Panc1 (cell line): ENCODE data around the gene PDE11A. TPM values are rescaled to one million over a fixed set of nuclear protein-coding genes. Genes with fewer than 3 reads are reported as not detected.
"Not testable (repeated sequence)": the region's sequence is repeated elsewhere in the genome, so short reads cannot be mapped to it uniquely, and the experiment has no call there.

ENCODE experiments used
- ATAC-seq: fragments of 200-7000 bp; cut with Tn5 transposase; 2 replicates; pipeline ENCODE4 v1.9.1; 2020; ENCODE audit warnings: mild to moderate bottlenecking, moderate library complexity
- BruUV-seq: library from RNA; stranded (reverse); fragments of 400-500 nt; replicated peaks from 2 replicates; lab custom pipeline; 2021; lab: Mats Ljungman, UMichigan
- CTCF ChIA-PET: fragments of 300-600 bp; sonication (Branson Sonifier 250); formaldehyde crosslinking; loops from one replicate; lab custom pipeline; 2022; ENCODE audit warnings: antibody characterized with exemption; lab: Charles Lee
- POLR2A ChIA-PET: fragments of 300-600 bp; sonication (Branson Sonifier 250); formaldehyde crosslinking; loops from one replicate; lab custom pipeline; 2022; ENCODE audit warnings: antibody characterized with exemption; lab: Charles Lee
- DNase-seq: peaks from one replicate; pipeline ENCODE4 v3.0.0-alpha.2; 2010; ENCODE audit warnings: low read depth, low spot score
- H3K27ac ChIP-seq: 2 replicates; pipeline ENCODE4 v1.5.1; 2011; ENCODE audit warnings: mild to moderate bottlenecking, low read length, inconsistent platforms
- H3K27me3 ChIP-seq: fragments of 200-500 bp; sonication (Bioruptor generic); 2 replicates; pipeline ENCODE4 v1.6.0; 2014; ENCODE audit warnings: low read length, inconsistent platforms; ENCODE audit not compliant: control insufficient read depth, insufficient read depth
- H3K36me3 ChIP-seq: fragments of 200-500 bp; sonication (Bioruptor generic); 2 replicates; pipeline ENCODE4 v1.5.1; 2014; ENCODE audit warnings: inconsistent platforms, mild to moderate bottlenecking, low read length, moderate library complexity; ENCODE audit not compliant: control insufficient read depth, insufficient read depth
- H3K4me1 ChIP-seq: 2 replicates; pipeline ENCODE4 v1.5.1; 2011; ENCODE audit warnings: inconsistent platforms, mild to moderate bottlenecking, low read length, moderate library complexity; ENCODE audit not compliant: control insufficient read depth, insufficient read depth
- H3K4me3 ChIP-seq, 2 experiments: 2 replicates each; pipeline ENCODE4 v1.5.1; 2011 to 2012; ENCODE audit warnings: low read depth in 2 of 2, low read length in 2 of 2, mild to moderate bottlenecking in 2 of 2, inconsistent platforms in 1 of 2, moderate library complexity in 1 of 2
- H3K9me3 ChIP-seq: fragments of 200-500 bp; sonication (Bioruptor generic); 2 replicates; pipeline ENCODE4 v1.5.1; 2014; ENCODE audit warnings: low read depth, mild to moderate bottlenecking, inconsistent platforms, low read length, moderate library complexity; ENCODE audit not compliant: control insufficient read depth, insufficient read depth
- POLR2AphosphoS5 ChIP-seq: IDR thresholded peaks from 2 replicates; pipeline ENCODE4 v1.6.1; 2012; ENCODE audit warnings: mild to moderate bottlenecking, low read depth, low read length, moderate library complexity
- SIN3A ChIP-seq: IDR thresholded peaks from 2 replicates; pipeline ENCODE4 v1.6.1; 2012; ENCODE audit warnings: low read depth, mild to moderate bottlenecking, low read length, moderate library complexity, borderline replicate concordance; ENCODE audit not compliant: insufficient read depth
- TCF7L2 ChIP-seq: IDR thresholded peaks from 2 replicates; pipeline ENCODE4 v1.6.1; 2011; ENCODE audit warnings: mild to moderate bottlenecking, low read depth, low read length, inconsistent platforms
- in situ Hi-C: cut with HindIII; loops from 2 replicates; pipeline ENCODE4 v1.10.0; 2016; ENCODE audit warnings: low sequenced_read_pairs, low pct_unique_long_range_greater_than_20kb
- intact Hi-C: fragments of 100-400 bp; cut with micrococcal nuclease; formaldehyde crosslinking; loops from one replicate; pipeline ENCODE4 v1.10.0; 2022; ENCODE audit not compliant: unreplicated experiment
- total RNA-seq: library from RNA; stranded (reverse); gene quantifications from one replicate; pipeline ENCODE4 v1.2.1, GENCODE V29; 2021; ENCODE audit not compliant: unreplicated experiment
- TF ChIP-seq, protein P1 (sequence below), 2 experiments: IDR thresholded peaks; 2 replicates each; pipeline ENCODE4 v1.6.1; 2011 to 2012; ENCODE audit warnings: low read depth in 2 of 2, control low read depth in 1 of 2, low read length in 1 of 2, mild to moderate bottlenecking in 1 of 2, moderate library complexity in 1 of 2; ENCODE audit not compliant: insufficient read depth in 1 of 2
- TF ChIP-seq, protein P2 (sequence below): fragments of 450-650 bp; IDR thresholded peaks from 2 replicates; pipeline ENCODE4 v1.5.1; 2017; ENCODE audit warnings: mild to moderate bottlenecking

The PDE11A gene
- total RNA-seq, 1 experiment from 2014 or later: not detected

DNA sequence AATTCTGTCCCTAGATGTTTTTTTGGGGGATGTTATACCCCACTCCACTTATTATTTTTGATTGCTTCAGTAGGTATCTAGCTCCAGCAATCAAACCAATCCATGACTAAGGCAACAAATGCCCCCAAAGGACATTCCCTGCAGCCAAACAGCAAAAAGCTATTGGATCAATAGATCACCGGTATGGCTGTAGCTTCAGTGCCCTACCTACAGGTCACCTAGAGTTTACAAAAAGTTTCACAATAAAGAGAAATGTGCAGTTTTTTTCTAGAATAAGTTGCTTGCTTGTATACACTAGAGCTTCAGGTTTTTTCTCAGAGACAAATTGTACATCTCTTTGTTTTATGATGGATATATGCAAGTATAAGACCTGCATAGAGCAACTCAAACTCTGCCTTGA, 27.7 kb downstream of the PDE11A start:
- no peaks in the 10 kb centered on the region for H3K4me1 ChIP-seq
- no peaks in the 10 kb centered on the region for H3K36me3 ChIP-seq
- DNase-seq (no peak), ATAC-seq (no peak)
- TF ChIP-seq POLR2AphosphoS5 (no peak), SIN3A (no peak), TCF7L2 (no peak)
- TF ChIP-seq, protein P1, sequence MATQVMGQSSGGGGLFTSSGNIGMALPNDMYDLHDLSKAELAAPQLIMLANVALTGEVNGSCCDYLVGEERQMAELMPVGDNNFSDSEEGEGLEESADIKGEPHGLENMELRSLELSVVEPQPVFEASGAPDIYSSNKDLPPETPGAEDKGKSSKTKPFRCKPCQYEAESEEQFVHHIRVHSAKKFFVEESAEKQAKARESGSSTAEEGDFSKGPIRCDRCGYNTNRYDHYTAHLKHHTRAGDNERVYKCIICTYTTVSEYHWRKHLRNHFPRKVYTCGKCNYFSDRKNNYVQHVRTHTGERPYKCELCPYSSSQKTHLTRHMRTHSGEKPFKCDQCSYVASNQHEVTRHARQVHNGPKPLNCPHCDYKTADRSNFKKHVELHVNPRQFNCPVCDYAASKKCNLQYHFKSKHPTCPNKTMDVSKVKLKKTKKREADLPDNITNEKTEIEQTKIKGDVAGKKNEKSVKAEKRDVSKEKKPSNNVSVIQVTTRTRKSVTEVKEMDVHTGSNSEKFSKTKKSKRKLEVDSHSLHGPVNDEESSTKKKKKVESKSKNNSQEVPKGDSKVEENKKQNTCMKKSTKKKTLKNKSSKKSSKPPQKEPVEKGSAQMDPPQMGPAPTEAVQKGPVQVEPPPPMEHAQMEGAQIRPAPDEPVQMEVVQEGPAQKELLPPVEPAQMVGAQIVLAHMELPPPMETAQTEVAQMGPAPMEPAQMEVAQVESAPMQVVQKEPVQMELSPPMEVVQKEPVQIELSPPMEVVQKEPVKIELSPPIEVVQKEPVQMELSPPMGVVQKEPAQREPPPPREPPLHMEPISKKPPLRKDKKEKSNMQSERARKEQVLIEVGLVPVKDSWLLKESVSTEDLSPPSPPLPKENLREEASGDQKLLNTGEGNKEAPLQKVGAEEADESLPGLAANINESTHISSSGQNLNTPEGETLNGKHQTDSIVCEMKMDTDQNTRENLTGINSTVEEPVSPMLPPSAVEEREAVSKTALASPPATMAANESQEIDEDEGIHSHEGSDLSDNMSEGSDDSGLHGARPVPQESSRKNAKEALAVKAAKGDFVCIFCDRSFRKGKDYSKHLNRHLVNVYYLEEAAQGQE (IDR thresholded peaks at IDR 0.05; ENCODE audit: insufficient read depth in 1 of 2, low read depth in 2 of 2, low read length in 1 of 2): no peak
- TF ChIP-seq, protein P2, sequence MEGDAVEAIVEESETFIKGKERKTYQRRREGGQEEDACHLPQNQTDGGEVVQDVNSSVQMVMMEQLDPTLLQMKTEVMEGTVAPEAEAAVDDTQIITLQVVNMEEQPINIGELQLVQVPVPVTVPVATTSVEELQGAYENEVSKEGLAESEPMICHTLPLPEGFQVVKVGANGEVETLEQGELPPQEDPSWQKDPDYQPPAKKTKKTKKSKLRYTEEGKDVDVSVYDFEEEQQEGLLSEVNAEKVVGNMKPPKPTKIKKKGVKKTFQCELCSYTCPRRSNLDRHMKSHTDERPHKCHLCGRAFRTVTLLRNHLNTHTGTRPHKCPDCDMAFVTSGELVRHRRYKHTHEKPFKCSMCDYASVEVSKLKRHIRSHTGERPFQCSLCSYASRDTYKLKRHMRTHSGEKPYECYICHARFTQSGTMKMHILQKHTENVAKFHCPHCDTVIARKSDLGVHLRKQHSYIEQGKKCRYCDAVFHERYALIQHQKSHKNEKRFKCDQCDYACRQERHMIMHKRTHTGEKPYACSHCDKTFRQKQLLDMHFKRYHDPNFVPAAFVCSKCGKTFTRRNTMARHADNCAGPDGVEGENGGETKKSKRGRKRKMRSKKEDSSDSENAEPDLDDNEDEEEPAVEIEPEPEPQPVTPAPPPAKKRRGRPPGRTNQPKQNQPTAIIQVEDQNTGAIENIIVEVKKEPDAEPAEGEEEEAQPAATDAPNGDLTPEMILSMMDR: no peak
- H3K27me3 ChIP-seq: no peaks in the 10 kb centered on the region; the same call in 1 of the 2 replicates
- H3K4me3 ChIP-seq: no peak overlapping the region
- H3K9me3 ChIP-seq: no peaks in the 10 kb centered on the region
- in situ Hi-C loops (no loop called here), intact Hi-C loops (no loop called here)
- no peak overlapping the region for H3K27ac ChIP-seq
- no TSS peak for BruUV-seq
- ChIA-PET CTCF (no interaction called here), POLR2A (no interaction called here)

DNA sequence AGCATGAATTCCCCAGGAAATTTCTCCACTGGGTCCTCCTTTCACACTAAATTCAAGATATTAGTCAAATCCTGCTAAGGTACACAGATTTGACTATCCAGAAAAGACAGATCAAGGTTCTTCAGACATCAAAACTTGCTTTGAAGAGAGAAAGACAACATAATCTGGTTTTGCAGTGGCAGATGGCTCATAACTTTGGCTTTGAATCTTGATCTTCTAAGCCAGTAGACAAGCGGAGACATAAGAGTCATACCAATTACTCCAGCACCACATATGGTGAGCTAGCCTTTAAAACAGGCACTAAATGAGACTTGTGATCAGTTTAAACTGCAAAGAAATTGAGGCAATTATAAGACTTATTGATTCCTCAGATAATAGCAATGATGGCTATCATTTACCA, 29.3 kb downstream of the PDE11A start:
- no peak overlapping the region for H3K27ac ChIP-seq
- POLR2A ChIA-PET: no interaction called here
- TF ChIP-seq, protein P2: no peak
- TF ChIP-seq POLR2AphosphoS5 (no peak), SIN3A (no peak), TCF7L2 (no peak)
- TF ChIP-seq, protein P1 (IDR thresholded peaks at IDR 0.05; ENCODE audit: insufficient read depth in 1 of 2, low read depth in 2 of 2, low read length in 1 of 2): no peak
- no peak overlapping the region for H3K4me3 ChIP-seq
- no peaks in the 10 kb centered on the region for H3K9me3 ChIP-seq
- DNase-seq: no peak
- intact Hi-C loops: no loop called here
- in situ Hi-C loops: no loop called here
- H3K4me1 ChIP-seq: no peaks in the 10 kb centered on the region
- ATAC-seq: no peak
- no TSS peak for BruUV-seq
- no peaks in the 10 kb centered on the region for H3K36me3 ChIP-seq
- CTCF ChIA-PET: no interaction called here
- H3K27me3 ChIP-seq: no peaks in the 10 kb centered on the region; the same call in 1 of the 2 replicates

DNA sequence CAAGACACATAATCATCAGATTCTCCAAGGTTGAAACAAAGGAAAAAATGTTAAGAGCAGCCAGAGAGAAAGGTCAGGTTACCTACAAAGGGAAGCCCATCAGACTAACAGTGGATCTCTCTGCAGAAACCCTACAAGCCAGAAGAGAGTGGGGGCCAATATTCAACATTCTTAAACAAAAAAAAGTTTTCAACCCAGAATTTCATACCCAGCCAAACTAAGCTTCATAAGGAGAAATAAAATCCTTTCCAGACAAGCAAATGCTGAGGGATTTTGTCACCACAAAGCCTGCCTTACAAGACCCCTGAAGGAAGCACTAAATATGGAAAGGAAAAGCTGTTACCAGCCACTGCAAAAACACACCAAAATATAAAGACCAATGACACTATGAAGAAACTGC, 39.0 kb downstream of the PDE11A start:
- CTCF ChIA-PET, H3K27ac ChIP-seq, H3K36me3 ChIP-seq, ATAC-seq, H3K9me3 ChIP-seq, POLR2A ChIA-PET, H3K27me3 ChIP-seq, H3K4me1 ChIP-seq, intact Hi-C loops, DNase-seq, H3K4me3 ChIP-seq, in situ Hi-C loops, BruUV-seq: not testable (repeated sequence)
